ENCODE results near the gene AIRE. TPM values are rescaled to one million over a fixed set of nuclear protein-coding genes. Genes with fewer than 3 reads are reported as not detected.

AIRE gene
- total RNA-seq, 2 donors from 2014 or later = not detected

- TF ChIP-seq POLR2AphosphoS5 (IDR thresholded peaks at IDR 0.05) = no peak
- TF ChIP-seq CTCF (IDR thresholded peaks at IDR 0.05) = no peak
- no peak for TF ChIP-seq POLR2A (IDR thresholded peaks at IDR 0.05)
- Histone ChIP-seq H3K4me1 (replicated peaks) (peaks cover 5% of the 10 kb centered on the region), H3K9me3 (no peaks in the 10 kb centered on the region), H3K27me3 (replicated peaks; ENCODE audit: insufficient read depth) (no peaks in the 10 kb centered on the region), H3K4me3 (no peak overlapping the region), H3K27ac (no peak overlapping the region), H3K36me3 (no peaks in the 10 kb centered on the region)
- DNase-seq (ENCODE audit: low spot score) = no peak
- intact Hi-C loops (cut with DNase I) = no loop called here
- WGBS = 73% methylated on average over 9 of the region's 10 CpGs
These were observed 10.0 kb downstream of the AIRE start for GRCh38 chr21:44295646-44296045.

GRCh38 chr21:44296103-44296519, 10.4 kb downstream of the AIRE start:
- peaks cover 10% of the 10 kb centered on the region for H3K4me1 ChIP-seq (replicated peaks)
- intact Hi-C loops (cut with DNase I) = no loop called here
- DNase-seq (ENCODE audit: low spot score) = no peak
- no peak overlapping the region for H3K4me3 ChIP-seq
- no peak for TF ChIP-seq CTCF (IDR thresholded peaks at IDR 0.05)
- TF ChIP-seq POLR2AphosphoS5 (IDR thresholded peaks at IDR 0.05) = no peak
- H3K27ac ChIP-seq = no peak overlapping the region
- 85% methylated on average over 12 of the region's 12 CpGs for WGBS
- no peaks in the 10 kb centered on the region for H3K36me3 ChIP-seq
- no peaks in the 10 kb centered on the region for H3K27me3 ChIP-seq (replicated peaks; ENCODE audit: insufficient read depth)
- H3K9me3 ChIP-seq = no peaks in the 10 kb centered on the region

GRCh38 chr21:44296916-44297315, 11.2 kb downstream of the AIRE start:
- no peaks in the 10 kb centered on the region for H3K36me3 ChIP-seq
- 76% methylated on average over 13 of the region's 13 CpGs for WGBS
- no peak overlapping the region for H3K4me3 ChIP-seq
- TF ChIP-seq CTCF (IDR thresholded peaks at IDR 0.05) (no peak), POLR2A (IDR thresholded peaks at IDR 0.05) (no peak), POLR2AphosphoS5 (IDR thresholded peaks at IDR 0.05) (no peak)
- H3K27ac ChIP-seq = no peak overlapping the region
- no peak for DNase-seq (ENCODE audit: low spot score)
- peaks cover 14% of the 10 kb centered on the region for H3K4me1 ChIP-seq (replicated peaks)
- H3K9me3 ChIP-seq = no peaks in the 10 kb centered on the region
- H3K27me3 ChIP-seq (replicated peaks; ENCODE audit: insufficient read depth) = no peaks in the 10 kb centered on the region
- intact Hi-C loops (cut with DNase I) = no loop called here

DNA sequence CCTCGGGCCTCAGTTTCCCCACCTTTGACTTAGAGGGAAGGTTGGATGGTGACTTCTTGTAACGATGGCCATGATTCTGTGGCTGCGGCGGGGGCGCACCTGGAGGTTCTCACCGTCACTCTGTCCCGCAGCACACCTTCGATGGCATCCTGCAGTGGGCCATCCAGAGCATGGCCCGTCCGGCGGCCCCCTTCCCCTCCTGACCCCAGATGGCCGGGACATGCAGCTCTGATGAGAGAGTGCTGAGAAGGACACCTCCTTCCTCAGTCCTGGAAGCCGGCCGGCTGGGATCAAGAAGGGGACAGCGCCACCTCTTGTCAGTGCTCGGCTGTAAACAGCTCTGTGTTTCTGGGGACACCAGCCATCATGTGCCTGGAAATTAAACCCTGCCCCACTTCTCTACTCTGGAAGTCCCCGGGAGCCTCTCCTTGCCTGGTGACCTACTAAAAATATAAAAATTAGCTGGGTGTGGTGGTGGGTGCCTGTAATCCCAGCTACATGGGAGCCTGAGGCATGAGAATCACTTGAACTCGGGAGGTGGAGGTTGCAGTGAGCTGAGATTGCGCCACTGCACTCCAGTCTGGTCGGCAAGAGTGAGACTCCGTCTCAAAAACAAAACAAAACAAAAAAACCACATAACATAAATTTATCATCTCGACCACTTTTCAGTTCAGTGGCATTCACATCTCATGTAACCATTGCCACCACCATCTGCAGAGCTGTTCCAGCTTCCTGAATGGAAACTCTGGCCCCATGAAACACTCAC, 12.0 kb downstream of the AIRE start:
- 33% methylated on average over 19 of the region's 22 CpGs for WGBS
- Histone ChIP-seq H3K4me1 (replicated peaks) (peaks cover 14% of the 10 kb centered on the region), H3K4me3 (no peak overlapping the region), H3K27ac (no peak overlapping the region), H3K36me3 (no peaks in the 10 kb centered on the region), H3K9me3 (no peaks in the 10 kb centered on the region), H3K27me3 (replicated peaks; ENCODE audit: insufficient read depth) (no peaks in the 10 kb centered on the region)
- intact Hi-C loops (cut with DNase I) = no loop called here
- peak; percentile 62 for TF ChIP-seq POLR2AphosphoS5 (IDR thresholded peaks at IDR 0.05)
- TF ChIP-seq CTCF (IDR thresholded peaks at IDR 0.05) = peak; percentile 74 to 92 (median 86)
- TF ChIP-seq POLR2A (IDR thresholded peaks at IDR 0.05) = no peak
- DNase-seq (ENCODE audit: low spot score) = peak; percentile 85

DNA sequence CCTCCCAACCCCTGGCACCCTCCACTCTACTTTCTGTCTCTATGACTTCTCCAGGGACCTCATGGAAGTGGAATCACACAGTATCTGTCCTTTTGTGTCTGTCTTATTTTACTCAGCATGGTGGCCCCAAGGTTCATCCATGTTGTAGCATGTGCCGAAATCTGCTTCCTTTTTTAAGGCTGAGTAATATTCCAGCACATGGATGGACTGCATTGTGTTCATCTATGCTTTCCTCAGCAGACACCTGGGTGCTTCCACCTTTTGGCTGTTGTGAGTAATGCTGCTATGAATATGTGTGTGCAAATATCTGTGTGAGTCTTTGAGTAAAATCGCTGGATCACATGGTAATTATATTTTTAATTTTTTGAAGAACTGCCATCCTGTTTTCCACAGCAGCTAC, 12.6 kb downstream of the AIRE start:
- DNase-seq (ENCODE audit: low spot score) = no peak
- TF ChIP-seq POLR2A (IDR thresholded peaks at IDR 0.05) = no peak
- TF ChIP-seq CTCF (IDR thresholded peaks at IDR 0.05) = no peak
- no peak for TF ChIP-seq POLR2AphosphoS5 (IDR thresholded peaks at IDR 0.05)
- peaks cover 14% of the 10 kb centered on the region for H3K4me1 ChIP-seq (replicated peaks)
- intact Hi-C loops (cut with DNase I) = no loop called here
- H3K36me3 ChIP-seq = no peaks in the 10 kb centered on the region
- 88% methylated on average over 2 of the region's 2 CpGs for WGBS
- no peaks in the 10 kb centered on the region for H3K9me3 ChIP-seq
- H3K27ac ChIP-seq = no peak overlapping the region
- no peaks in the 10 kb centered on the region for H3K27me3 ChIP-seq (replicated peaks; ENCODE audit: insufficient read depth)
- H3K4me3 ChIP-seq = no peak overlapping the region
